ENCODE results near the gene COL11A2.
A peak's percentile ranks its signal among the peaks of the same experiment; 100 is the strongest.

COL11A2 gene

GRCh38 chr6:33204415-33205190, 12.3 kb upstream of the COL11A2 start, which contains the start of gene HSD17B8:
Gene HSD17B8, plus strand, starts transcription at chr6:33204655. Its CDS starts 14 bp downstream, at chr6:33204669.
- ATAC-seq = peak; percentile 81

GRCh38 chr6:33204165-33204414, 11.8 kb upstream of the COL11A2 start:
- no peak for TF ChIP-seq ZC3H10 (CRISPR knock-in tag; IDR thresholded peaks at IDR 0.05)
- TF ChIP-seq ZNF70 (CRISPR knock-in tag; IDR thresholded peaks at IDR 0.05) = no peak
- TF ChIP-seq OSR1 (CRISPR knock-in tag; IDR thresholded peaks at IDR 0.05) = no peak
- ATAC-seq = no peak

More at GRCh38 chr6:33204415-33205190, 12.3 kb upstream of the COL11A2 start, which contains the start of gene HSD17B8:
- no peak for TF ChIP-seq ESRRG (CRISPR knock-in tag; IDR thresholded peaks at IDR 0.05)
- TF ChIP-seq CSRNP3 (CRISPR knock-in tag; IDR thresholded peaks at IDR 0.05) = no peak
- no peak for TF ChIP-seq CREB5 (CRISPR knock-in tag; IDR thresholded peaks at IDR 0.05; ENCODE audit: low read depth)
- TF ChIP-seq TSHZ2 (CRISPR knock-in tag; IDR thresholded peaks at IDR 0.05) = no peak
- TF ChIP-seq POU6F1 (CRISPR knock-in tag; IDR thresholded peaks at IDR 0.05; ENCODE audit: borderline replicate concordance, low read depth) = no peak
- no peak for TF ChIP-seq PPARA (CRISPR knock-in tag; IDR thresholded peaks at IDR 0.05; ENCODE audit: borderline replicate concordance)
- TF ChIP-seq BACH2 (CRISPR knock-in tag; IDR thresholded peaks at IDR 0.05; ENCODE audit: borderline replicate concordance) = no peak
- TF ChIP-seq CSDC2 (CRISPR knock-in tag; IDR thresholded peaks at IDR 0.05) = no peak
- no peak for TF ChIP-seq ARNTL (CRISPR knock-in tag; IDR thresholded peaks at IDR 0.05; ENCODE audit: borderline replicate concordance, low read depth)
- TF ChIP-seq ZNF70 (CRISPR knock-in tag; IDR thresholded peaks at IDR 0.05) = no peak
- TF ChIP-seq TOX (CRISPR knock-in tag; IDR thresholded peaks at IDR 0.05; ENCODE audit: borderline replicate concordance) = no peak
- no peak for TF ChIP-seq GLIS3 (CRISPR knock-in tag; IDR thresholded peaks at IDR 0.05)
- no peak for TF ChIP-seq ZNF565 (CRISPR knock-in tag; conservative IDR thresholded peaks at IDR 0.05; ENCODE audit: low read depth)
- no peak for TF ChIP-seq PATZ1 (CRISPR knock-in tag; IDR thresholded peaks at IDR 0.05; ENCODE audit: borderline replicate concordance)
- no peak for TF ChIP-seq SNAI2 (CRISPR knock-in tag; IDR thresholded peaks at IDR 0.05)
- no peak for TF ChIP-seq ISL1 (CRISPR knock-in tag; IDR thresholded peaks at IDR 0.05)
- no peak for TF ChIP-seq ZC3H10 (CRISPR knock-in tag; IDR thresholded peaks at IDR 0.05)

GRCh38 chr6:33203443-33204164, 11.3 kb upstream of the COL11A2 start:
- ATAC-seq = no peak
- no peak for TF ChIP-seq GLIS3 (CRISPR knock-in tag; IDR thresholded peaks at IDR 0.05)
- no peak for TF ChIP-seq POU6F1 (CRISPR knock-in tag; IDR thresholded peaks at IDR 0.05; ENCODE audit: borderline replicate concordance, low read depth)
- no peak for TF ChIP-seq SNAI2 (CRISPR knock-in tag; IDR thresholded peaks at IDR 0.05)
- no peak for TF ChIP-seq ZFP3 (CRISPR knock-in tag; IDR thresholded peaks at IDR 0.05)
- TF ChIP-seq ZNF70 (CRISPR knock-in tag; IDR thresholded peaks at IDR 0.05) = no peak
- no peak for TF ChIP-seq ZNF8 (CRISPR knock-in tag; IDR thresholded peaks at IDR 0.05)
- TF ChIP-seq ZFP30 (CRISPR knock-in tag; IDR thresholded peaks at IDR 0.05) = no peak
- no peak for TF ChIP-seq ZNF565 (CRISPR knock-in tag; conservative IDR thresholded peaks at IDR 0.05; ENCODE audit: low read depth)
- TF ChIP-seq ARNTL (CRISPR knock-in tag; IDR thresholded peaks at IDR 0.05; ENCODE audit: borderline replicate concordance, low read depth) = no peak
- TF ChIP-seq ESRRG (CRISPR knock-in tag; IDR thresholded peaks at IDR 0.05) = no peak
- no peak for TF ChIP-seq PPARA (CRISPR knock-in tag; IDR thresholded peaks at IDR 0.05; ENCODE audit: borderline replicate concordance)
- TF ChIP-seq PATZ1 (CRISPR knock-in tag; IDR thresholded peaks at IDR 0.05; ENCODE audit: borderline replicate concordance) = no peak
- no peak for TF ChIP-seq TOX (CRISPR knock-in tag; IDR thresholded peaks at IDR 0.05; ENCODE audit: borderline replicate concordance)
- TF ChIP-seq ISL1 (CRISPR knock-in tag; IDR thresholded peaks at IDR 0.05) = no peak

All from SK-N-SH treated with all-trans-retinoic acid at 6 μM for 48 hours (cell line).